NCI-H510A treated with DMSO at 0.1 percent for 48 hours (cell line): ENCODE measurements around the gene NAP1L1.
A peak's percentile ranks its signal among the peaks of the same experiment; 100 is the strongest.
"Not testable (repeated sequence)": the region's sequence is repeated elsewhere in the genome, so short reads cannot be mapped to it uniquely, and the experiment has no call there.

Source experiments
- DNase-seq: peaks from one replicate; lab custom pipeline; 2025; lab: John Stamatoyannopoulos, UW

Gene NAP1L1

GRCh38 chr12:75990189-75990912 is 94.1 kb downstream of the NAP1L1 start:
- DNase-seq, result peak; percentile 47

GRCh38 chr12:75987709-75988108 is 96.8 kb downstream of the NAP1L1 start:
- not testable (repeated sequence) for DNase-seq
